IPS-18c (cell line): Measurements from ENCODE around the gene MGAT5B.

ENCODE experiments used
- H3K4me3 ChIP-seq: 2 replicates; pipeline ENCODE4 v1.7.0; 2013; ENCODE audit warnings: low read depth, mild to moderate bottlenecking, low read length, moderate library complexity; ENCODE audit not compliant: insufficient read depth
- H3K9me3 ChIP-seq: one replicate; pipeline ENCODE4 v1.6.1; 2013; ENCODE audit warnings: mild to moderate bottlenecking, low read length, moderate library complexity; ENCODE audit not compliant: control insufficient read depth, insufficient read depth

The MGAT5B gene

DNA sequence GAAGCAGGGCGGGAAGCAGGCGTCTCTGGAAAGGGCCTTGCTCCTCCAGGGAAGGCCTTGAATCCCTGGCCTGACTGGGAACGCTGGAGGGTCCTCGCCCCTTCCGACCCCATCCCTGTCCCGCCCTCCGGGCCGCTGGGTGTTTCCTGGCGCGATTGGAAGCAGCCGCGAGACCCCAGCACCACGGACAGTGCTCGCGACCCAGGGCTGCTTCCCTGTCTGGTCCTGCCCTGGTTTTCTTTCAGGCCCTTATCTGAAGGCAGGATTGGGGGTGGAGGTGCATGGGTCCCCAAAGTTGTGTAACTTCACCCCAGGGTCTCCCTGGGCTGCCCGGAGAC lies 2.1 kb downstream of the MGAT5B start:
- Histone ChIP-seq H3K9me3 (no peaks in the 10 kb centered on the region), H3K4me3 (peak overlapping the region; percentile 57; the same call in 1 of the 2 replicates)

GRCh38 chr17:76871668-76872067 lies 3.5 kb downstream of the MGAT5B start:
- Histone ChIP-seq H3K9me3 (no peaks in the 10 kb centered on the region), H3K4me3 (no peak overlapping the region)

DNA sequence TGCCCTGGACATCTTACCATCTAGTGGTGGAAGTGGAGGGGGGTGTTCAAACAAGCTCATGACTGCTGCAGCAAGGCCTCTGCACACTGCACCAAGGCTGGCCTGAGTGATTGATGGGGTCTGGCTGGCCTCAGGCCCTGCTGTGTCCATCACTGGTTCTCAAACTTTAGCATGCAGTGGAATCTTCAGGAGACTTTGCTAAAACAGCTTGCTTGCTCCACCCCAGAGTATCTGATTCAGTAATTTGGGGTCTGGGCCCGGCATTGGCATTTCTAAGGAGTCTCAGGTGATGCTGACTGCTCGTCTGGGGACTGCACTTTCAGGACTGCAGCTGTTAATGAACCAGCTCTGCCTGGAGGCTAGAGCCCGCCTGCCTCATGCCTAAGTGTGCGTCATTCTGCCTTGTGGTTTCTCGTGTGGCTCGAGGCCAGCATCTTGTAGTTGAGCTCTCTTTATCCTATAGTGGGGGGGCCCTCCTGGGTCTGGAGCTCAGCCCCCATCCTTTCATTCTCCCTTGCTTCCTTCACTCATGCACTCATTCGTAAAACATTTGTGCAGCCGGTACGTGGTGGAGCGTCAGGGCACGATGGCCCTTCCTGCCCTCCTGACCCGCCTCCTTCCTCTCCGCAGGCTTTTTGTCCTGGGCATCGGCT lies 4.1 kb downstream of the MGAT5B start:
- H3K4me3 ChIP-seq = no peak overlapping the region

DNA sequence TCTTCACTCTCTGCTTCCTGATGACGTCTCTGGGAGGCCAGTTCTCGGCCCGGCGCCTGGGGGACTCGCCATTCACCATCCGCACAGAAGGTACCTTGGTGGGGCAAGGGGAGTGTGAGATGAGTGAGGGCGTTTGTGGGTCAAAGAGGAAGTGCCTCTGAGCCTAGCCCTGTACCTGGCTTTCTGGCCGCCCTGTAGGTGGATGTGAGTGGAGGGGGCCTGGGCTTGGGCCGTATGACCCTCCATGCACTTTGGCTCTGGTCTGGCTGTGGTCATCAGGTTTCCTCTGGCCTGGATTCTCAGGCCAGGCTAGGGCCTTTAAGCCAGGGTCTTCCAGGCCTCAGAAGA lies 4.6 kb downstream of the MGAT5B start:
- no peak overlapping the region for H3K4me3 ChIP-seq

More for the DNA sequence above, 4.1 kb downstream of the MGAT5B start:
- no peaks in the 10 kb centered on the region for H3K9me3 ChIP-seq

DNA sequence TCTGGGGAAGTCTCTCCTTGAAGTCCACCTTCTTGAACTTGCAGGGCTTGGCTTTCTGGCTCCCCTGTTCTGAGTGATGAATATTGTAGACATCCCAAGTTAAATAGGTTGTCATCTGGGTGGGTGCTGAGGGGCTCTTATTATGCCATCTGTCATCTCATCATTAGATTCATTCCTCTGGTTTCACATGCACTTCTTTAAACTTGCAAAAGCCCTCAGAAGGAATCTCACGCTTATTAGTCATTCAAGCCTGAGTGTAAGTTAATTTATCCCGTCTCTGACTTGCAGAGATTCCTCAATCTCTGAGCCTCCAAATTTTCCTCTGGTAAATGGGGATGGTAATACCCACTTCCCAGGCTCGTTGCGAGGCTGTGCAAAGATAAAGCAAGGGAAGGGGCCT lies 5.7 kb downstream of the MGAT5B start:
- H3K4me3 ChIP-seq = no peak overlapping the region
- H3K9me3 ChIP-seq = no peaks in the 10 kb centered on the region

More for the DNA sequence above, 4.6 kb downstream of the MGAT5B start:
- no peaks in the 10 kb centered on the region for H3K9me3 ChIP-seq

DNA sequence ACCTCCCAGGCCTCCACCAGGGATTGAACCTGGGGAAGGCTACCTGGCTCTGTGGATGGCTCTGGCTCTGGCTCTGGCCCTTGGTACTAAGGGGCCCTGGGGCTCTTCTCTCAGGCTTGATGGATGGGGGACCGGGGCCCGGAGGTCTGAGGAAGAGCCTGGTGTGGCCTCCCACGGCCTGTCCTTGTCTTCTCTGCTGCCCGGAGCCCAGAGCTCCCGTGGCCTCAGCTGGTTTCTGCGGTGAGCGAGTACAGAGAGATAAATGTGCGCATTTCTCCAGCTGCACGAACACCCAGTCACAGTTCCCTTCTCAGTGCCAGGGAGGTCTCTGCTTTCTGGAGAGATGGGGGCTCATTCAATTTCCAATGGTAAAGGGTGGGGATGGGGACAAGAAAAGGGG lies 9.2 kb downstream of the MGAT5B start:
- Histone ChIP-seq H3K9me3 (no peaks in the 10 kb centered on the region), H3K4me3 (no peak overlapping the region)

DNA sequence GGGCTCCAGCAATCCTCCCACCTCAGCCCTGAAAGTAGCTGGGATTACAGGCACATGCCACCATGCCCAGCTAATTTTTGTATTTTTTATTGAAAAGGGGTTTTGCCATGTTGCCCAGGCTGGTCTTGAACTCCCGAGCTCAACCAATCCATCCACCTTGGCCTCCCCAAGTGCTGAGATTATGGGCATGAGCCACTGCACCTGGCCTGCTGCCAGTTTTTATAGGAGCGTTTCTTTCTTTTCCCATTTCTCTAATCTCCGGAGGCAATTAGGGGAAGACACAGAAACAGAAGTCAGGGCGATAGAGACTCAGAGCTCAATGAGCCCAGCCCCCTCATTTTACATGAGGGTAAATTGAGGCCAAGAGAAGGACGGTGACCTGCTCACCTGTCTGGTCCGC lies 10.4 kb downstream of the MGAT5B start:
- Histone ChIP-seq H3K9me3 (no peaks in the 10 kb centered on the region), H3K4me3 (no peak overlapping the region)

DNA sequence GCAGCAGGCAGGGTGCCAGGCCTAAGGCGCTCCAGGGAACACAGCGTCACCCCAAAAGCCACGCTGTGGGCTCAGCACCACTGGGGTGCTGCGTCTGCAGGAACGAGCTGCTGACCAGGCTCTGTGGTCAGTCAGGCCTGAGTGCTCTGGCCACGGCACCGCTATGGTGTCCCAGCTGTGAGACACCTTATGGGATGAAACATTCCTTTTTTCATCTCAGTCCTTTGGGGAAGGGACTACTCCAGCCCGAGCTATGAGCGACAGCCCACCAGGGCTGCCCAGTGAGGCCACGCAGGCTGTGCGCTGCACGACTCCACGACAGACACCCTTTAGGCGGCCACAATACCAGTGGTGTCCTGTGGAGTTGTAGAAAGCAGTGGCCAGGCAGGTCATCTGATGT lies 11.1 kb downstream of the MGAT5B start:
- H3K9me3 ChIP-seq = no peaks in the 10 kb centered on the region
- H3K4me3 ChIP-seq = no peak overlapping the region

GRCh38 chr17:76879691-76880090 lies 11.5 kb downstream of the MGAT5B start:
- Histone ChIP-seq H3K4me3 (no peak overlapping the region), H3K9me3 (no peaks in the 10 kb centered on the region)

- Histone ChIP-seq H3K9me3 (no peaks in the 10 kb centered on the region), H3K4me3 (no peak overlapping the region)
Measured at GRCh38 chr17:76880268-76880667, 12.1 kb downstream of the MGAT5B start.

DNA sequence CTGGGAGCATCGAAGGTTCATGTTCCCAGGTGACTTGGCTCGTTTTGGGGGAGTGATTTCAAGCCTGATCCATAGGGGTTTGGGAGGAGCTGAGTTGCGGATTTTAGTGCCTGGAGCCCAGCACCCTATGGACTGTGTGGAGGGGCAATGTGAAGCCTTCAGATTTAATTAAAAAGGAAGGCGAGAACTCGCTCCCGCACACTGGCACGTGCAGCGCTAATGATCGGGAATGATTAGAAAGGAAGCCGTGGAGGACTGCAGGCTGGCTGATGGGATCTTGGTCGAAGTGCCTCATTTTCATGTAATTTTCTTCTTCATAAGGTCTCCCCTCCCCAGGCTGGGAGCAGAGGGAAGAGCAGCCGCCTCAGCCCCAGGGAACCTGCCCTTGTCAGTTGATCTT lies 12.8 kb downstream of the MGAT5B start:
- H3K4me3 ChIP-seq = no peak overlapping the region
- no peaks in the 10 kb centered on the region for H3K9me3 ChIP-seq

DNA sequence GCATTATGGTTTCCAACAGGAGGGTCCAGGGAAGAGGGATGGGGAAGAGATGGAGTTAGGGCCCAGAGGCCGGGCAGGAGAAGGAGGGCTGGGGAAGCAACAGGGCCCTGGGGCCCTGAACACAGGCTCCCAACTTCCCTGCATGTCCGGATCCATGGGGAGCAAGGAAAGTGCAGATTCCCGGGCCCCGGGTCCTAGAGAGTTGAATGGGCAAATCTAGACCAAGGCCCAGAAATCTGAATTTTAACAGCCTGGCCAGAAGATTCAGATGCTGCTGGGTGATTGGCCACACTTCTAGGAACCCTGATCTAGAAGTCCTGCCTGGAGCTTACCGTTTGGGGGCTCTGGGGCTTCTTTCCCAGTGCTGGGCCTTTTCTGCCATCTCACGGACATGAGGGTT lies 13.2 kb downstream of the MGAT5B start:
- H3K4me3 ChIP-seq = no peak overlapping the region
- no peaks in the 10 kb centered on the region for H3K9me3 ChIP-seq

GRCh38 chr17:76881966-76882365 lies 13.8 kb downstream of the MGAT5B start:
- Histone ChIP-seq H3K9me3 (no peaks in the 10 kb centered on the region), H3K4me3 (no peak overlapping the region)

GRCh38 chr17:76883744-76884525 lies 15.7 kb downstream of the MGAT5B start:
- Histone ChIP-seq H3K4me3 (no peak overlapping the region), H3K9me3 (no peaks in the 10 kb centered on the region)

DNA sequence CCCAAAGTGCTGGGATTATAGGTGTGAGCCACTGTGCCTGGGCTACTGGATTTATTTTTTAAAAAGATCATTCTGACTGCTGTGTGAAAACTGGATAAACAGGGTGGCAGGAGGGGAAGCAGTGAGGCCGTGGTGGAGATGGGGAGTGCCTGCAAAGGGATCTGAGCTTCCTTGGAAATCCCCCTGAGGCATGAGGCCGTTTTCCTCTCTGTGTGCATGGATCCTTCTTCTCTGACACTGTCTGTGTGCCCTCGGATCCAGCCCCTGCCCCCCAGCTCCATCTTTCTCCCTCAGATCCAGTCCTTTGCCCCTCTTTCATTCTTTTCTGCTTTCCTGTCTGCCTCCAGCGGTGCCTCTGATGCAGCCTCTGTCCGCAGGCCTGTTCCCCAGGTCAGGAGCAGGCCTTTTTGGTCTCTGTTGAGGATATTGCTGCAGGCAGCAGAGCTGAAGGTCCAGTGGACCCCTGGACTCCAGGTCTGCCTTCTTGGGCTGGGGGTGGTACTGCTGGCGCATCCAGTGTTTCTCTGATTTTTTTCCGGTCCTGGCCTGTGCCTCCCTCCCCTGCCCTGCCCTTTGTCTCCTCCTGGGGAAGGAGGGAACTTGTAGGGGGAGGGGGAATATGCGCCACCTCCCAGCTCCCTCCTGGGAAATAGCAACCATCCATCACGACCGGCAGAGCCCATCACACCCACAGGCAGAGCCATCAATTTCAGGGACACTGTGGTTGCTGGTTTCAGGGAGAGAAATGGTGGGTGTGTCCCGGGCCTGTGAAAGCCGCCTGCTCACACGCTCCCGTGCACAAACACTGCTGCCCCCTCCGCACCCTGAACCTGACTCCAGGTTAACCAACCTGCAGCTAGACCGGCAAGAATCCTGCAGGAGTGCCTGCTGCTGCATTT lies 17.0 kb downstream of the MGAT5B start:
- no peak overlapping the region for H3K4me3 ChIP-seq

DNA sequence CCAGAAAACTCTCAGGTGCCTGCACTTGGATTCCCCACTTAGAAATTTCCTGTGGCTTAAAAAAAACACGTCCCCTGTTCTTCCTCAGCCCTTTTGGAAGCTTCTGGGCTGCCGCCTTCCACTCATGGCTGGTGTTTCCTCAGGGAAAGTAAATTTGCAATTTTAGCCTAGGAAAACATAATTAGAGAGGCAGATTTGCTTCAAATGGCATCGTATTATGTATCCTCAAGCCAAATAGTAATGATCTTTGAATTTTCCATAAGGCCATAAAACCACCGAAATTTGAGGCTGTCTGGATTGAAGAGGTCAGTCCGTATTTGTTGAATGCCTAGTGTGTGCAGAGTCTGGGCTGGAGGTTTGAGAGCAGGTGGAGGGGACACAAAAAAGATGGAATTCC lies 17.7 kb downstream of the MGAT5B start:
- H3K4me3 ChIP-seq = no peak overlapping the region
- no peaks in the 10 kb centered on the region for H3K9me3 ChIP-seq

More for the DNA sequence above, 17.0 kb downstream of the MGAT5B start:
- no peaks in the 10 kb centered on the region for H3K9me3 ChIP-seq

DNA sequence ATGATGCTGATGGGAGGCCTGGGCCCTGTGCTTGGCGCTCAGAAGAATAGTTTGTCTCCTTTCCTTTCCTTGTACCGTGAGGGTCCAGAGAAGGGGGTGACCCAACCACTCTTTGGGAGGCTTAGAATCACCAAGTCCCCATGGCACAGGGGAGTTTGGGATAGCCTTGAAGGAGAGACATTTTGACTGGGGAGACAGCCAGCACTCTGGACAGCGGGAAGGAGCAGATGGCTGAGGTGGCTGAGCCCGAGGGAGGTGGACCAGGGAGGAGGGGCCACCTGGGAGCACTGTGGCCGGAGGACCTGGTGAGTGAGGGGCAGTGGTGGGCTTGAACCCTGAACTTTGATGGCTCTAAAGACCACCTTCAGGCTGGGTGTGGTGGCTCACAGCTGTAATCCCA lies 18.2 kb downstream of the MGAT5B start:
- Histone ChIP-seq H3K9me3 (no peaks in the 10 kb centered on the region), H3K4me3 (no peak overlapping the region)

DNA sequence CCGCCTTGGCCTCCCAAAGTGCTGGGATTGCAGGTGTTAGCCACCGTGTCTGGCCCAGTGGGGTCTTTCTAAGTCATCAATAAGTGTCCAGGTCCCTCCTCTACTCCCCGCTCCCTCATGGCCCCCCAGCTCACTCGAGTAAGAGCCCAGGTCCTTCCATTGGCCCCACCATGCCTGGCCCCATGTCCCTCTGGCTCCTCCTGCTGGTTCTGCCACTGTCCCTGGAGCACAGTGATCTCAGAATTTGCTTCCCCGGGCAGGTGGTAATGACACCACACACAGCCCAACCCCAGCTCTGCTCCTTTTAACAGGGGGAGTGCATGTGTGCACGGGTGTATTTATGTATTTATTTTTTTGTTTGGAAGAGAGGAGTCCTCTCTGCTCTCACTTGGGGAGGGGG lies 19.6 kb downstream of the MGAT5B start:
- no peaks in the 10 kb centered on the region for H3K9me3 ChIP-seq

More for the DNA sequence above, 19.6 kb downstream of the MGAT5B start:
- no peak overlapping the region for H3K4me3 ChIP-seq
